Sigmoid colon (tissue), 3 donors: Measurements from ENCODE around the gene ABLIM2.

ENCODE experiments used
- POLR2A ChIP-seq, 2 donors: fragments of 450-650 bp; IDR thresholded peaks; one replicate each; pipeline ENCODE4 v1.6.1; 2016; ENCODE audit warnings: antibody characterized with exemption in 2 of 2, mild to moderate bottlenecking in 2 of 2, moderate library complexity in 2 of 2
- TF ChIP-seq, protein P1 (sequence below), 4 experiments: fragments of 450-650 bp in 3 of 4; fragments of 200-600 bp in 1 of 4; IDR thresholded peaks; one replicate each; pipeline ENCODE4 v1.5.1; 2016 to 2019; ENCODE audit warnings: antibody characterized with exemption in 4 of 4, mild to moderate bottlenecking in 3 of 4, moderate library complexity in 2 of 4

DNA sequence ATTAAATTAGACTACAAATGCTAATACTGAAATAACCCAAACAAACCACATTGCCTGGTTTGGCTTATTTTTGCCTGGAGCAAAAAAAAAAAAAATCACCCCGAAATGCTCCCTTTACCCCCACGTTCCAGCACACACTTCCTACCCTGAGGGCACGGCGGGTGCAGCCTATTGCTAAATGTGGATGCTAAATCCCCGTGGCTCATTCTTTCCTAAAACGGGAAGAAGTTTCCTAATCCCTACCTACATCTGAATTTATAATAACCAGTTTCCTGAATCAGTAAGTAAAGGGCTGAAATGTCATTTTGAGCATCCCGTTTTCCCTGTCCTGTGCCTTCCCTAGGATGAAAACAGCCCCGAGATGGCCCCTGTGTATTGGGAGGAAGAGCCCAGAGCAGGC, 97.0 kb downstream of the ABLIM2 start:
- TF ChIP-seq, protein P1, sequence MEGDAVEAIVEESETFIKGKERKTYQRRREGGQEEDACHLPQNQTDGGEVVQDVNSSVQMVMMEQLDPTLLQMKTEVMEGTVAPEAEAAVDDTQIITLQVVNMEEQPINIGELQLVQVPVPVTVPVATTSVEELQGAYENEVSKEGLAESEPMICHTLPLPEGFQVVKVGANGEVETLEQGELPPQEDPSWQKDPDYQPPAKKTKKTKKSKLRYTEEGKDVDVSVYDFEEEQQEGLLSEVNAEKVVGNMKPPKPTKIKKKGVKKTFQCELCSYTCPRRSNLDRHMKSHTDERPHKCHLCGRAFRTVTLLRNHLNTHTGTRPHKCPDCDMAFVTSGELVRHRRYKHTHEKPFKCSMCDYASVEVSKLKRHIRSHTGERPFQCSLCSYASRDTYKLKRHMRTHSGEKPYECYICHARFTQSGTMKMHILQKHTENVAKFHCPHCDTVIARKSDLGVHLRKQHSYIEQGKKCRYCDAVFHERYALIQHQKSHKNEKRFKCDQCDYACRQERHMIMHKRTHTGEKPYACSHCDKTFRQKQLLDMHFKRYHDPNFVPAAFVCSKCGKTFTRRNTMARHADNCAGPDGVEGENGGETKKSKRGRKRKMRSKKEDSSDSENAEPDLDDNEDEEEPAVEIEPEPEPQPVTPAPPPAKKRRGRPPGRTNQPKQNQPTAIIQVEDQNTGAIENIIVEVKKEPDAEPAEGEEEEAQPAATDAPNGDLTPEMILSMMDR (IDR thresholded peaks at IDR 0.05), result no peak
- TF ChIP-seq POLR2A (IDR thresholded peaks at IDR 0.05), result no peak
